GM23248 (cell line): Measurements from ENCODE around the gene NXPH4.

ENCODE experiments used
- EZH2 ChIP-seq: fragments of 200-600 bp; sonication (generic); IDR thresholded peaks from 2 replicates; pipeline ENCODE4 v1.6.1; 2018; ENCODE audit warnings: antibody characterized with exemption, mild to moderate bottlenecking; ENCODE audit not compliant: insufficient read depth, poor library complexity, severe bottlenecking
- EZH2phosphoT487 ChIP-seq: fragments of 200-600 bp; sonication (generic); IDR thresholded peaks from 2 replicates; pipeline ENCODE4 v1.6.1; 2018; ENCODE audit warnings: antibody characterized with exemption, moderate library complexity, mild to moderate bottlenecking, low read depth; ENCODE audit not compliant: insufficient read depth

DNA sequence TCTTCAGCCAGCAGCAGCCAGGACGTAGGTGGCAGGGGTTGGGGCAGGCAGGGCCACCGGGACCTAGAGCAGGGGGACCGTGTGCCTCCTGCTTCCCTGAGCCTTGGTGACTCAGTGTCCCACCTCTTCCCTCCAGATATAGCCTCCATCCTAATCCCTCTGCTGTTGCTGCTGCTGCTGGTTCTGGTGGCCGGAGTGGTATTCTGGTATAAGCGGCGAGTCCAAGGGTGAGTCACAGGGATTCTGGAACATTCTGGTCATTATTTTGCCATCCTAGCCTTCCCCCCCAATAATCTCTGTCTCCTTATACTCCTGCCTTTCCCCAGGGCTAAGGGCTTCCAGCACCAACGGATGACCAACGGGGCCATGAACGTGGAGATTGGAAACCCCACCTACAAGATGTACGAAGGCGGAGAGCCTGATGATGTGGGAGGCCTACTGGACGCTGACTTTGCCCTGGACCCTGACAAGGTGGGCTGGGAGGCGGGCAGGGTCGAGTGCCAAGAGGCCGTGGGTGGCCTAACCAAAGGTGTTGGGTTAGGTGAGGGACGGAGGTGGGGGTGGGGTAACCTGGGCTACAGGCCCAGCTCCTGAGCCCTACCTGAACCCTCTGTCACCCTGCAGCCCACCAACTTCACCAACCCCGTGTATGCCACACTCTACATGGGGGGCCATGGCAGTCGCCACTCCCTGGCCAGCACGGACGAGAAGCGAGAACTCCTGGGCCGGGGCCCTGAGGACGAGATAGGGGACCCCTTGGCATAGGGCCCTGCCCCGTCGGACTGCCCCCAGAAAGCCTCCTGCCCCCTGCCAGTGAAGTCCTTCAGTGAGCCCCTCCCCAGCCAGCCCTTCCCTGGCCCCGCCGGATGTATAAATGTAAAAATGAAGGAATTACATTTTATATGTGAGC lies 4.5 kb upstream of the NXPH4 start:
- TF ChIP-seq EZH2 (no peak), EZH2phosphoT487 (no peak)
